ENCODE measurements around the gene HJURP.

Gene HJURP

DNA sequence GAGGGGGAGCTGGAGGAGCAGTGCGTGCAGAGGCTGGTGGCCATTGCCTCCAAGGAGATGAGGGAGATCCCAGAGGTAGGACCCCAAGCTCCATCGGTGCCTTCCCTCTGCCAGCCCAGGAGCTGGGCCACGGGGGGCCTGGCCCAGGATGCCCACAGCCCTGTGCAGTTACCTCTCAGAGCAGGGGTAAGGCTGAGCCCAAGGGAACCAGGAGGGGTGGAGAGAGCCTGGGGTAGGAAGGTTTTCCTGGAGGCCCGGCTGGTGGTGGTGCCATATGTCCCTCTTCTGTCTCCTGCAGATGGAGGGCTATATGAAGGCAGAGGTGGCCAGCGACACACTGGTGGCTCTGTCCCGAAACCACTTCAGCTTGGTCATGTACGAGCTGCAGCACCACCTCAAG lies 64.8 kb downstream of the HJURP start:
- no peaks in the 10 kb centered on the region for H3K4me1 ChIP-seq (ENCODE audit: control insufficient read depth, insufficient read depth, low read length)
- no peaks in the 10 kb centered on the region for H3K36me3 ChIP-seq (ENCODE audit: control insufficient read depth, insufficient read depth, low read length)
- no peaks in the 10 kb centered on the region; the same call in 1 of the 2 replicates for H3K9me3 ChIP-seq (ENCODE audit: control insufficient read depth, insufficient read depth, low read length)
- no peak overlapping the region for H3K9ac ChIP-seq (ENCODE audit: low read depth, low read length)
- no peak overlapping the region for H3K4me3 ChIP-seq (ENCODE audit: low read depth, low read length)
- H3K27me3 ChIP-seq (ENCODE audit: control insufficient read depth, insufficient read depth, low read length) = no peaks in the 10 kb centered on the region
- H3K27ac ChIP-seq (ENCODE audit: low read depth, low read length) = no peak overlapping the region
